NCI-H345 treated with DMSO at 0.1 percent for 48 hours (cell line): ENCODE measurements around the gene NTHL1.

ENCODE experiments used
- DNase-seq: peaks from one replicate; lab custom pipeline; 2025; ENCODE audit not compliant: unreplicated experiment; lab: John Stamatoyannopoulos, UW

The NTHL1 gene

DNA sequence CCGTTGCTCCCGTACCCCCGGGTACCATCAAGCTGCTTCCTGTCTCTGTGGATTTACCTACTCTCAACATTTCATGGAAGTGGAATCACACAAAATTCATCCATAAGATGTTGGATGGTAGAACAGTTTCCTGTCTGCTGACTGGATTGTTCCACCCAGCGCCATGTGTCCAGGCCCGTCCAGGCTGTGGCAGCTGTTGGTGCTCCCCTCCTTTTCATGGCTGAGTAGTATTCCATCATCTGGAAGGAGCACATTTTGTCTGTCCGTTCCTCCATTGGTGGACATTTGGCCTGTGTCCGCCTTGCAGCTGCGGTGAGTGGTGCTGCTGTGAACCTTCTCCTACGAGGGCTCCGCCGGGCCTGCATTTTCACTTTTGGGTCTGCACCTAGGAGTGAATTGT is 18.5 kb upstream of the NTHL1 start:
- no peak for DNase-seq

DNA sequence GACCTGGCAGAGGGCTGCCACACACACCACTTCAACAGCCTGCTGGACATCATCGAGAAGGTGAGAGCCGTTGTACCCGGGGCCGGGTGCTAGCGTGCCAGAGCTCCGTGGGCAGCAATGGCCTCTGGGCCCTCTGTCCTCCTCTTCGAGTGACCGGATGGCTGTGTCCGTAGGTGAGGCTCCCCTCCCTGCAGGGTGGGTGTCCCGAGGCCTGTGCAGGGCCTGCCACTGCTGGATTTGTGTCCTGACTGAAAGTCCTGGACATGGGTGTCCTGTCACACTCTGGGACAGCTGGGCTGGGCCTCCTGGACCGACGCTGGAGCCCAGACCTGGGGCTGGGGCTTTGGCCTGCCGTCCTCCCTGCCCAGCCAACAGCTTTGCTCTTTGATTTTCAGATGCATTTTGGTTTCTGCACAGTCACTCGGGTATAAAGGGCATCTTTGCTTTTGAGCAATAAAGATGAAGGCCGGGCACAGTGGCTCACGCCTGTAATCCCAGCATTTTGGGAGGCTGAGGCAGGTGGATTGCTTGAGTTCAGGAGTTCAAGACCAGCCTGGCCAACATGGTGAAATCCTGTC is 16.8 kb upstream of the NTHL1 start:
- no peak for DNase-seq

DNA sequence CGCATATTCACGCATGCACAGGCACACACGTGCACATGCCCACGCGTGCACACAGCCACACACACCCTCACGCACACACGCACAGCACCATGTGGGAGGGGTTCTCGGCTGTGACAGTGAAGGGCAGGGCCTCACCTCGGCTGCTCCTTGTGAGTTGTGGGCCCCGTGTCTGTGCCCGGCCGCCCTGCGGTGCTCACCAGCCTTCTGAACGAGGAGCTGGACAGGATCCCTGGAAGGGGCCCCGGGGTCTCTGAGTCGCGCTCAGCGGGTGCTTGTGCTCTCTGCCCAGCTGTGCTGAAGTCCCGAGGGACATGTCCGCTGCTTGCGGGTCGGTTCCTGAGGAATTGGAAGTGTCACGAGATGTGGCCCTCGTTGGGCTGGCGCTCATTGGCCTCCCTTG is 16.2 kb upstream of the NTHL1 start:
- no peak for DNase-seq

DNA sequence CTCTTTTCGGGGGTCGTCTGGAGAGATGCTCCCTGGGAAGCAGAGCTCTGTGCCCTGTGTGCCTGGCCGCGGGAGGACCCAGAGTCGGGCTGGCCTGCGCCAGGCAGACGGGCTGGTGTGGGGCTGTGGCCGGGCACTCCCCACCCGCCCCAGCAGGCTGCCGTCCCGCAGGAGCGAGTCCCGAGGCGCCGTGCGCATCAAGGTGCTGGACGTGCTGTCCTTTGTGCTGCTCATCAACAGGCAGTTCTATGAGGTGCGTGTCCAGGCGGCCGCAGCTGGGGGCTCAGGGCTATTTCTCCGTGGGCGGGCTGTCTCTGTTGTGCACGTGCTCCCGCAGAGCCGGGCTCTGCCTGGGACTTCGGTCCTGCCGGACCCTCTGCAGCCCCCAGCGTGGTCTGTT is 15.2 kb upstream of the NTHL1 start:
- DNase-seq = no peak

DNA sequence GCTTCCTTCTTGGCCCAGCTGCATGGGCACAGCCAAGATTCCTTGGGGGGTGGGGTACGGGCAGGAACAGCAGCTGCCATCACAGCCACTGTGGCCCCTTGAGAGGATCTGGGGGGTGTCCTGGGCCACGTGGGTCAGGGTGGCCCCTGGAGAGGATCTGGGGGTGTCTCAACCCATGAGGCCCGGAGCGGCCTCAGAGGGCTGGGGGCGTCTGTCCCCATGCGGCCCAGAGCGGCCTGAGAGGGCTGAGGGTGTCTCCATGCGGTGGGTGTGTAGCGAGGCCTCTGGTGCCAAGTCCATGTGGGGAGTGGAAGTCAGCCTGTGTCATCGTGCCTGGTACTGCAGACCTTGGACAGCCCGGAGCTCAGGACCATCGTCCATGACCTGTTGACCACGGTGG is 13.9 kb upstream of the NTHL1 start:
- no peak for DNase-seq

DNA sequence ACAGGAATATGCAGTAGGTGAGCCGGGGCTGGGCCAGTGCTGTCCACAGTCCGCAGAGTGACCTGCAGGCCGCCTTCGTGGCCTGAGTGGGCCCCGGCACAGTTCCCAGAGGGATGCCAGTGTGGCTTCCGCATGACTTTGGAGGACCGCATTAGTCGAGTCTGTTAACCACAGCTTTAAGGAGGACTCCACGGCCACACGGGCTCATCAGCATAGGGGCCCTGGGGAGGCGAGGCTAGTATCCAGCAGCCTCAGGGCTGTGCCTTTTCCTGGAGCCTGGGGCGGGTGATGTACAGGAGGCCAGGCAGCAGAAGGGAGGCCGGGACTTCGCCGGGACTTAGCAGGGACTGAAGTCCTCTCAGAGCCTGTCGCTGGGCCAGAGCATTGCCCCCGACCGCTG is 13.4 kb upstream of the NTHL1 start:
- DNase-seq = no peak

DNA sequence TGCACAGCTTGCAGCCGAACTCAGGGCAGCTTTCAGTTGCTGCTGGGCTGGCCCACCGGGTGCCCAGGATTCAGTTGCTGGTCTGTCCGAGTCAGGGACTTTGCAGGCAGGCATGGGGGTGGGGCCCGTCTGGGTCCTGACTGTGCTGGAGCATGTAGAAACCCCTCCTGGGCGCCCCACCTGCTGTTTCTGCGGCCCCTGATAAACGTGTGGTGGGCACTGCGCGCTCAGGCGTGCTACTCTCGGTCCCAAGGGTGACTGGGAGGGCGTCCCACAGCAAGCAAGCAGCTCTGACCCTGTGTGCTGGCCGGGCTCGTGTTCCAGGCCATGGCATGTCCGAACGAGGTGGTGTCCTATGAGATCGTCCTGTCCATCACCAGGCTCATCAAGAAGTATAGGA is 12.7 kb upstream of the NTHL1 start:
- no peak for DNase-seq

DNA sequence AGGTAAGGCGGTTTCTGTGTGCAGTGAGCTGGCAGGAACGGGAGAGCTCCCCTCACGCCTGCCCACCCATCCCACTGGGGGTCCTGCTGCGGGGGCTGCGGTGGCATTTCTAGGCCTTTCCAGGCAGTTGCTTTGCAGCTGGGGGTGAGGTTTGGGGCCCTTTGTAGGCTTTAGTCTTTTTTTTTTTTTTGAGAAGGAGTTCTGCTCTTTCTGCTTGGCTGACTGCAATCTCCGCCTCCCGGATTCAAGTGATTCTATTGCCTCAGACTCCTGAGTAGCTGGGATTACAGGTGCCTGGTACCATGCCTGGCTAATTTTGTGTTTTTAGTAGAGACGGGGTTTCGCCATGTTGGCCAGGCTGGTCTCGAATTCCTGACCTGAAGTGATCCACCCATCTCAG is 11.2 kb upstream of the NTHL1 start:
- no peak for DNase-seq

DNA sequence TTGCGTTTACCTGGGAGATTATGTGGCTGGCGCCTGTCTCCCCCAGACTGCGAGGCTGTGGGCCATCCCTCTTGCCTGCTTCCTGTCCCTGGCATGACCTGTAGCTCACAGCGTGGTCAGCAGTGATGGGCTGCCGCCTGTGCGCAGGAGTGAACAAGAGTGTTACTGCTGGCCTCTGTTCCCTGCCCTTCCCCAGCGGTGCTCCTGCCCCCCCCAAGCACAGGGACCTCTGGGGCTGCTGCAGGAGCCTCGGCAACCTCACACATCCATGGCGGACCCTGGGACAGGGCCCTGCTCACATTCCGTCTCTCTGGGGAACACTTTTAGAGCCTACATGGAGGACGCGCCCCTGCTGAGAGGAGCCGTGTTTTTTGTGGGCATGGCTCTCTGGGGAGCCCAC is 10.8 kb upstream of the NTHL1 start:
- no peak for DNase-seq

DNA sequence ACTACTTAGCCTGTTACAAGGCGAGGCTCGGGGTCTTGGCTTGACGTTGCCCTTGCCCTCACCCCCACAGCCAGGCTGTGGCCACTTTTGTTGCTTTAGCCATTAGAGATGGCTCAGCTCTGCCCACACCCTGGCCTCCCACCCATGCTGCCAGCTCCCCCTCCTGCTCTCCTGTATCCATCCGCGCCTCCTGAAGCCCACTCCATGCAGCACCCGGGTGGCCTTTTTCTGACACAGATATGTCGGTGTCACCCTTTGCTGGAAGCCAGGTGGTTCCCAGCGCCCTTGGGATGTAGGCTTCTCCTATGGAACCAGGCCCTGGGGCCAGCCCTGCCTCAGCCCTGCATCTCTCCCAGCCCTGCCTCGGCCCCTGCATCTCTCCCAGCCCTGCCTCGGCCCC is 9.8 kb upstream of the NTHL1 start:
- DNase-seq = no peak

DNA sequence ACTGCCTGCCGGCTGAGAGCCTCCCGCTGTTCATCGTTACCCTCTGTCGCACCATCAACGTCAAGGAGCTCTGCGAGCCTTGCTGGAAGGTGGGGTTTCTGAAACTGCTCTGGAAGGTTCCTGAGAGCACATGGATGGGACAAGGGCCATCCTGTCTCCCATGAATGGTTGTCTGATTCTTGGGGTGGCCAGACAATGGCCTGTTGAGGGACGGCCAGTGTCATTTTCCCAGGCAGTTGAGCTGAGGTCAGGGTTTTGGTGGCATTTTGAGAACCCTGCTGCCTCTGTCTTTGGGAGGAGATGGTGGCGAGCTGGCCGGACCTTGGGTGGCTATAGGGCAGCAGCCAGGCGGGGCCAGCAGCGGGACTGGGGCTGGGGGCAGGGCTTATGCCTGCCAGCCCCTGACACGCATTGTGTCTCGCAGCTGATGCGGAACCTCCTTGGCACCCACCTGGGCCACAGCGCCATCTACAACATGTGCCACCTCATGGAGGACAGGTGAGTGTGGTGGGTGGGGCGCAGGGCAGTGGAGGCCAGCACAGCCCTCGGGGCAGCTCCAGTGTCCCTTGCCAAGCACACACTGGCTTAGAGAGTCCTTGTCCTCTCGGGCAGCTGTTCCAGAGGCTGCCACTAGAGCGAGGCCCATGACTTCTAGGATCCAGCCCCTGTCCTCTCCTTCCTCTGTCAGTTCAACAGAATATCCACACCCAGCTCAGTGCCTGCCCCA is 9.2 kb upstream of the NTHL1 start:
- no peak for DNase-seq

DNA sequence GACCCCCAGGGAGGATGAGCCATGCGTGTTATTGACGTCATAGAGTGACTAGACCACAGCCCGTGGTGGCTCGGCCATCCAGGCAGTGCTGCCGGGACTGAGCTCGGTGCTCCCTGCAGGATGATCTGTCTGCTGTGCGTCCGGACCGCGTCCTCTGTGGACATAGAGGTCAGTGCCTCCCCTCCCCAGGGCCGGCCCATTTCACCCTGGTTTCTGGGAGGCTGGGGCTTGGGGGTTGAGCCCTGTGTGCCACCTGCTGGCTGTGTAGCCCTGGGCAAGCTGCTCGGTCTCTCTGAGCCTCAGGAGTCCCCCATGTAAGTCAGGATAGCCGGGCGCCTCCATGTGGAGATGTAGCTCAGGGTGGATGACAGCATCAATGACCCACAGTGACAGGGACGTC is 8.4 kb upstream of the NTHL1 start:
- DNase-seq = no peak

DNA sequence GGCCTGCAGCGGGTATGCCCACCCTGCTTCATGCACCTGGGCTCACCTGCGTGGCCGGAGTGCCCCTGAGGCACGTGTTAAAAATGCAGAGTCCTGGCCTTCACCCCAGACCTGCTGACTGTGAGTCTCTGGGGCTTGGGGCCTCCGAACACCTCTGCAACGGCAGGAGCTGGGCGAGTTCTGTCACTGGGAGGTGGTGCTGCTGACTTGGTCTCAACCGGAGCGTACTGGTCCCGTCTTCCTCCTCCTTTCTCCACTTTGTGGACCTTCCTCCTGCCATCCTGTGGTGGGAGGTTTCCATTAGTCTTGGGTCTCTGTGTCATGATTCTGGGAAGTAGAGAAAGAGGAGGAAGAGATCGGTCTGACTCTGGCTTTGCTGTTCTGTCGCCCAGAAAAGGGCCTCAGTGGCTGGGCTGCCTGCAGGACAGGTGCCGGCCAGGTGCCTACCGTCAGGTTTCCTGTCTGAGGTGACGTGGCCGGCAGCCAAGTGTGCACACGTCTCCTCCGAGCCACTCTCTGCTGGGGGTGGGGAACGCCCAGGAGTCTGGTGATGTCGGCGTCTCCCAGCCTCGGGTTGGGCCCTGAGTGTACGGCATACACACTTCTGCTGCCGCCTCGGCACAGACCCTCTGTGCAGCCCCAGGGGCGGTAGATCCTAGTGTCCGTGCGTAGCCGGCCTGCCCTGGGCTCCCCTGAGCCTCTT is 7.1 kb upstream of the NTHL1 start:
- peak; percentile 60 for DNase-seq

DNA sequence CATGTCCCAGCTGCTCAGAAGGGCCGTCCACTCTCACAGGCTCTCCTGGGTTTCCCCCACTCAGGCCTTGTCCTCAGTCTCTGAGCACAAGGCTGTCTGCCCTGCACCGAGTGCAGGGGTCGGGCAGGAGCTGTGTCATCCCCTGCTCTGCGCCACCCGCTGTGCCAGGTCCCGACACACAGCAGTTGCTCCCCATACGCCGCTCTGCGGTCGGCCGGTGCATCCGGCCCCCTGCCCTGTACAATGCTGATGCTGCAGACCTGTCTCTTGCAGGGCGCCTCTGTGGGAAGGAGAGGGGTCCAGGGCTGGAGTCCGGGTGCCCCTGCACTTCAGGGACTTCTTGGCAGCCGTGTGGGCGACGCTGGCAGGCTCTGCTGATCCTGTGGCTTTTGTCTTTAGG is 6.3 kb upstream of the NTHL1 start:
- DNase-seq = no peak

DNA sequence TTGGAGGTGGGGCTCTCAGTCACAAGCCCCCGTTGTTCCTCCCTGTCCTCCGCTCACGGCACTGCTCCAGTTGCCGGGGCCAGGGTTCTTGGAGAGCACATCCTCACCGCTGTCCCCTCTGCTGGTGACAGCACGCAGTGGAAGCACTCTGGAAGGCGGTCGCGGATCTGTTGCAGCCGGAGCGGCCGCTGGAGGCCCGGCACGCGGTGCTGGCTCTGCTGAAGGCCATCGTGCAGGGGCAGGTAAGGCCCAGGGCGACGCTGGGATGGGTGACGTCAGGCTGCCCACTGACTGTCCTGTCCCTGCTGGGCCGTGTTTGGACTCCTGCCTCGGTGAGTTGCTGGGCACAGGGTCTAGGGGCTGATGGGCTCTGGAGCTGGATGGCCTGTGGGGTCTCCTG is 5.6 kb upstream of the NTHL1 start:
- no peak for DNase-seq

DNA sequence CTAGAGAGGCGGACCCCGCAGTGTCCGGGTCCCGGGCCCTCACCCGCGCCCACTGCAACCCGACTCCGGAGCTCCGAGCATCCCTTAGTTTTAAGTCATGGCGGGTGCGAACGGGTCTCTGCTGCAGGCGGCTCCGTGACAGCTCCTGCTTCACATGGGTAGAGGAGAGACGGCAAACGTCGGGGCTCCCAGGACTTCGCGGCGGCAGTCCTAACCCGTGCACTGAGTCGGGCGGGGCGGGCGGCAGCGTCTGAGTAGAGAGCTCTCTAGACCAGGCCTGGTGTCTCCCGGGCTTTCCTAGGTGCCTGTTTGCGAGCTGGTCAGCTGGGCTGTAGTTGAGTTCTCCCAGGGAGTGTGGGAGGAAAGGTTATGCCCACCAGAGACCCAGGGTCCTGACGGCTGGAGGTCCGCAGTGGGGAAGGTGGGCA is 496 bp upstream of the NTHL1 start:
- no peak for DNase-seq

DNA sequence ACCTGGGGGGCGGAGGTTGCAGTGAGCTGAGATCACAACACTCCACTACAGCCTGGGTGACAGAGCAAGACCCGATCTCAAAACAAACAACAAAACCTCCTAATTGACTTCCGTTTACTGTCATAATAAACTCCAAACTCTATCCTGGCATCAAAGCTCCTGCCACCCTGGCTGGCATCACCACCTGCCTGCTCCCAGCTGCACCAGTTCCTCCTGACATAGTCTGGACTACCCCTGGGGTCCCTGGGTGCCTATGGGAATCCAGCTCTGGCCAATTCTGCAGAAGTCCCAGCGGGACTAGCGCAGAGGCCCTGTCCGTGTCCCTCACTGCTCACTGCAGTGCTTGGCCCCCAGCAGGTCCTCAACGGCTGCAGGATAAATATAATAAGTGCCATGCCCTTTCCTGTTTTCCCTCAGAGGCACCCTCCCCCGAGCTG is 723 bp downstream of the NTHL1 start:
- DNase-seq = no peak

DNA sequence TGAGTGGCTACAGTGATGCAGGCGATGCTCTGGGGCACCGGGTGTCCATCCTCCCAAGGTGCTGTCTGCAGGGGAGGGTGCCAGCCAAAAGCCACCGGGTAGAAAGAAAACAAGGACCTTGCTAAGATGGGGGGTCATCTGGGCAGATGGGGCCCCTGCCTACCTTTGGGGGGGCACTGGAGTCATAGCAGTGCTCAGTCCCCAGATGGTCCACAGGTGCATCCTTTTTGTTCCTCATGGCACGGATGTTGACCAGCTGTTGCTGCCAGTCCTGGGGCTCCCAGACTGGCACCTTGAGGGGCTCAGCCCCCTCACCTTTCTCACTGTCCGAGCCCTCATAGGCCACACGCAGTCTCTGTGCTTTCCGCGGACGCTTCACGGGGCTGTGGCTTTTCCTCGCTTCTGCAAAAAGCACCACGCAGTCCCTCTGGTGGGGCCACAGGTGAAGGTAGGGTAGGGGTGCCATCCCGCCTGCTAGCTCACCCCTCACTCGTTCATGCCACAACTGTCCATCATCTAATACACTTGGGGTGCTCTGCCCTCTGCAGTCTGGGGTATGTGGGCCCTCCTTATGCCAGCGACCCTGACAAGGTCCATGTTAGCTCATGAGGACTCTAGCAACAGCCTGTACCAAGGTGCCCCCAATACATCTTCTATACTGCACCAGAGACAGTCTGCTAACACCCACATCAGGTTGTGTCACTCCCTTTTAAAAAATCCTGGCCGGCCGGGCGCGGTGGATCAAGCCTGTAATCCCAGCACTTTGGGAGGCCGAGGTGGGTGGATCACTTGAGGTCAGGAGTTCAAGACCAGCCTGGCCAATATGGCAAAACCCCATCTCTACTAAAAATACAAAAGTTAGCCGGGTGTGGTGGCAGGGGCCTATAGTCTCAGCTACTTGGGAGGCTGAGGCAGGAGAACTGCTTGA is 1.4 kb downstream of the NTHL1 start:
- no peak for DNase-seq

DNA sequence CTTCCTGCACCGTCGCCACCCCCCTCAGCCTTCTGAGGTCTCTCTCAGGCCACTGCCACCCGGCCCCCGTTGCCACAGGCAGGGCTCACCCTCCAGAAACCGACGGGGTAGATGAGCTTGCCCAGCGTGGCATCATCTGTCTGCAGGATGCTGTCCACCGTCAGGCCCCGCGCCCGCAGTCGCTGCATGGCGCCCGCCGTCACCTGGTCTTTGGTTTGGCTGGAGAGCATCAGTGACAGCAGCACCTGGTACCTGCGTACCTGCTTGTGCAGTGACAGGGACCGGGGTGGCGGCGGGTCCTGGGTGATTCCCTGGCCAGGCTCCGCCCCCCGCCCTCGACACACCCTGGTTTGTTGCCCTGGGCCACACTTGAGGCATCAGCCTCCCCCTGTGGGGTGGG is 3.1 kb downstream of the NTHL1 start:
- DNase-seq = no peak

DNA sequence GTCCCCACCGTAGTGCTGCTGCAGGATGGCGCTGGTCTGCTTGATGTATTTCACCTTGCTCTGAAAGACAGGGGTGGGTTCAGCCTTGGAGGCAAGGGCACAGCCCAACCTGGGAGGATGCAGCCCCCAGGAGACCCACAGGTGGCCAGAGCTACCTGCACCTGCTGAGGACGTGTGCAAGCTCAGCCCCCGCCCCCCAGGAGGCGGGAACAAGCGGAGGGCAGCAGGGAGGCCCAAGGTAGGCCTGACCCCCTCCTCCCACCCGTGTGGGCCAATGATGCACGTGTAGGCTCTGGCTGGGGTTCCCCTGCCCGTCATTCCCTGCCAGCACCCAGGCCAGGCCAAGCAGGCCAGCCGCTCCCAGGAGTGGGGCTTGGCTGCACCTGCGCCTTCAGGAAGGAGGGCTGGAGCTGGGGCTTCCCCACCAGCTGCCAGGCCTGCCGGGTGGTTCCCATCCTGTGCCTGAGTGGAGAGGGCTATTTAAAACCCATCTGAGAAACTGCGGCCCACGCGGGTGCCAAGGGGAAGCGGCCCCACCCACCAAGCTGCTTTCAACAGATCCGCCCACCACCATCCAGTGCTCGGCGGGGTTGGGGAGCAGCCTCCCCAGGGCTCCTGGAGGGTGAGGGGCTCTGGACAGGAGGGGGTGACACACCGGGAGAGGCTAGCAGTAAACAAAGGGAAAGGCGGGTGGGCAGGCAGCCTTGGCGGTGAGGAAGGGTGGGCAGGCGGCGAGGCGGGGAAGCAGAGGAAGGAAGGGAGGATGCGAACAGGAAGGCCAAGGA is 3.8 kb downstream of the NTHL1 start:
- no peak for DNase-seq
